Measurements from ENCODE around the gene MED26.
"Not testable (repeated sequence)": the region's sequence is repeated elsewhere in the genome, so short reads cannot be mapped to it uniquely, and the experiment has no call there.

- not testable (repeated sequence) for TF ChIP-seq CTCF, POLR2A (IDR thresholded peaks at IDR 0.05)
Measured at GRCh38 chr19:16668702-16669101, 40.7 kb upstream of the MED26 start.
